ENCODE measurements around the gene STAG1.
"Not testable (repeated sequence)": the region's sequence is repeated elsewhere in the genome, so short reads cannot be mapped to it uniquely, and the experiment has no call there.

Gene STAG1

GRCh38 chr3:136645915-136646314 is 106.3 kb downstream of the STAG1 start:
- DNase-seq (ENCODE audit: low spot score): no peak

GRCh38 chr3:136644212-136644611 is 108.0 kb downstream of the STAG1 start:
- DNase-seq (ENCODE audit: low spot score): no peak

GRCh38 chr3:136643380-136643779 is 108.8 kb downstream of the STAG1 start:
- DNase-seq (ENCODE audit: low spot score): not testable (repeated sequence)

GRCh38 chr3:136642711-136643110 is 109.5 kb downstream of the STAG1 start:
- no peak for DNase-seq (ENCODE audit: low spot score)

GRCh38 chr3:136639069-136639468 is 113.1 kb downstream of the STAG1 start:
- DNase-seq (ENCODE audit: low spot score): no peak

GRCh38 chr3:136637176-136637575 is 115.0 kb downstream of the STAG1 start:
- no peak for DNase-seq (ENCODE audit: low spot score)

DNA sequence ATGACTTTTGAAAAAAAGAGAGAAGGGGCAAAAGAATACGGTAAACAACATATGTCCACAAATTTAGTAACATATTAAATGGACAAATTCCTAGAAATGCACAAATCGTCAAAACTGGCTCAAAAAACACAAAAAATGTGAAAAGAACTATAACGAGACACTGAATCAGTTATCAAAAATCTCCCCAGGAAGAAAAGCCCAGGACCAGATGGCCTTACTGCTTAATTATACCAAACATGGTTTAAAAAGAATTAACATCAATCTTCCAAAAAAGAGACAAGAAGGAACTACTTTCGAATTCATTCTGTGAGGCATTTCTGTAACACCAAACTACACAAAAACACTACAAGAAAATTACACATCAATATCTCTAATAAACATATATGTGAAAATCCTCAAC is 117.4 kb downstream of the STAG1 start:
- DNase-seq (ENCODE audit: low spot score): no peak

GRCh38 chr3:136632625-136633081 is 119.5 kb downstream of the STAG1 start:
- no peak for DNase-seq (ENCODE audit: low spot score)

DNA sequence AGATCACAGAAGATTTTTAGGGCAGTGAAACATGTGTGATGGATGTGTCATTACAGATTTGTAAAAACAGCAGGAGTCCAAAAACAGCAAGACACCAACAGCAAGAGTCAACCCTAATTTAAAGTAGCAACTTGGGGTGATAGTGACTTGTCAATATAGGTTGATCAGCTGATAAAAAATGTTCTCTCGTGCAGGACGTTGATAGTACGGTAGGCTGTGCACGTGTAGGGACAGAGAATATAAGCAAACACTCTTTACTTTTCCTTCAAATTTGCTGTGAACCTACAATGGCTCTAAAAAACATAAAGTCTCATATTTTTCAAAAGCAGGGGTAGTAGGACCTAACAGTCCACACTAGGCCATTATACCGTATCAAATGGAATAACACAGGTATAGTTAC is 120.8 kb downstream of the STAG1 start:
- no peak for DNase-seq (ENCODE audit: low spot score)

DNA sequence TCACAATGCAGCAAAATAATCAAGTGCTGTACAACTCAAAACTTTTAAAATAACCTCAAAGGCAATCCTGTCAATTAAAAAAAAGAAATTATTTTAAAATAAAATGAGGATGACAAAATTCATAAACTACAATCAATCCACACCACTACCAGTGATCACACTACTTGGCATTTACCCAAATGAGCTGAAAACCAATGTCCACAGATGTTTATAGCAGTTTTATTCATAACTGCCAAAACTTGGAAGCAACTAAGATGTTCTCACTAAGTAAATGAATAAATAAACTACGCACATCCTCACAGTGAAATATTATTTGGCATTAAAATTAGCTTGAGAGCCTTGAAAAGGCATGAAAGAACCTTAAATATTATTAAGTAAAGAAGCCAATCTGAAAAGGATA is 121.3 kb downstream of the STAG1 start:
- DNase-seq (ENCODE audit: low spot score): no peak

GRCh38 chr3:136626493-136626892 is 125.7 kb downstream of the STAG1 start:
- DNase-seq (ENCODE audit: low spot score): no peak

GRCh38 chr3:136624894-136625815 is 127.0 kb downstream of the STAG1 start:
- DNase-seq (ENCODE audit: low spot score): no peak

GRCh38 chr3:136624371-136624770 is 127.8 kb downstream of the STAG1 start:
- DNase-seq (ENCODE audit: low spot score): no peak

DNA sequence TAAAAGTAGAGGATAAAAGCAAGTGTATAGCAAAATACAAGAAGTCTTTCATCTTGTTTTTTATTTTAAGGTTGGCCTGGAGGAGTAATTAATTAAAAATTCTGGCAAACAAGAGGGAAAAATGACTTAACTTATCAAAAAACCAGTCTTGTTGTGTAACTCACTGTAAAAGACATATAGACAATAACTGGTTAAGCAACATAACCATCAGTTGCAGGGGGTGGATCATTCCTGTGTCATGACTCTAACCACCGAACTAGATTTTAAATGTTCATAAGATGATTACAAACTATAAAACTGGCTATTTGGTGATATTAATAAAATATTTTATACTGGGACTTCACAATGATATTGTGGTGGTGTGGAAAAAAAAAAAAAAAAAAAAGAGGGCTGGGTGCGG is 130.6 kb downstream of the STAG1 start:
- DNase-seq (ENCODE audit: low spot score): no peak

DNA sequence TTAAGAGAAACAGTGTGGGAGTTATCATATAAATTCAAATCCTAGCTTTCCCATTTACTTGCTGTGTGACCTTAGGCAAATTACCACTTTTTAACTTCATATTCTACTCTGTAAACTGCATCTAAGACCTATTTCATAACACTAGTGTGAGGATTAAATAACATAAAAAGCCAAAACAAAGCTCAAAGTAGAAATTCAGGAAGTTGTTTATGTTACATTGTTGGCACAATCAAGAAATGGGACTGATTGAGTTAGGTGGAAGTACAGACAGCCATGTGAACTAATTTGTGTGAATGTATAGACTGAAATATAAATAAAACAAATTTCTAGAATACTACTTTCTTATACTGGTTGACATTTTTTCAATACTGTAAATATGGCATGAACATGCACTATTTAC is 131.7 kb downstream of the STAG1 start:
- no peak for DNase-seq (ENCODE audit: low spot score)

- DNase-seq (ENCODE audit: low spot score): not testable (repeated sequence)
Observed at GRCh38 chr3:136617969-136618525, 134.1 kb downstream of the STAG1 start.

DNA sequence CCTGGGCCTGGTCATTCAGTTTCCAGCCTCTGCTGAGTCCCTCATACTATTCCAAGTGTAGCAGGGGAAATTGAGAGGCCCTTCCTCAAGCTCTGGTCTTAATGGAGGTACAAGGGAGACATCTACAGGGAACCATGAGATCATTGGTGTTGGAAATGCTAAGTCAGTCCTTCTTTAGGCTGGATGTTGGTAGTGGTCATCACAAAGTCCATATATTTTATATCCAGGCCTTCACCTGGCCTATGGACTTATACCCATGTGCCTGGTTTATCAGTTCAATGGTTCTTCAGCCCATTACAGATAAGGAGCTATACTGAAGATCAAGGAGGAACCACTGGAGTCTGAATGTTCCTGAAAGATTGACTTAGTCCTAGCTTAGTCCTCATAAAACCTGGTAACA is 135.0 kb downstream of the STAG1 start:
- no peak for DNase-seq (ENCODE audit: low spot score)

GRCh38 chr3:136612512-136612911 is 139.7 kb downstream of the STAG1 start:
- DNase-seq (ENCODE audit: low spot score): no peak

- no peak for DNase-seq (ENCODE audit: low spot score)
Observed at GRCh38 chr3:136606990-136607389, 145.2 kb downstream of the STAG1 start.

- not testable (repeated sequence) for DNase-seq (ENCODE audit: low spot score)
Observed at GRCh38 chr3:136606216-136606615, 146.0 kb downstream of the STAG1 start.

DNA sequence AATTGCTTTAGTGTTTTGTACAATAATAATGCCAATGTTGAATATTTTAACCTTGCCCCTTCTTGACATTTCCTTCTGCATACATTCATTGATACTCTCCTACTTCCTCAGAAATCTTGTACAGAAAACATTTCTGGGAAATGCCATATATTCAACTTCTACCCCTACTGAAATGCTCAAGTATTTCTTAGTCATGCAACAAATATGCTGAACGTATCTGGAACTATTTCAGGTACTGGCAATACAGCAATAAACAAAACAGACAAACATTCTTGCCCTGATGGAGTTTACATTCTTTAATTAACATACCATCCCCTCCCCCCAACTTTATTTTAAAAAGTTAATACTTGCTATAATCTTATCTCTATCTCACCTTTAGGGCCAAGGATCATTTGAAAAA is 147.2 kb downstream of the STAG1 start:
- no peak for DNase-seq (ENCODE audit: low spot score)

DNA sequence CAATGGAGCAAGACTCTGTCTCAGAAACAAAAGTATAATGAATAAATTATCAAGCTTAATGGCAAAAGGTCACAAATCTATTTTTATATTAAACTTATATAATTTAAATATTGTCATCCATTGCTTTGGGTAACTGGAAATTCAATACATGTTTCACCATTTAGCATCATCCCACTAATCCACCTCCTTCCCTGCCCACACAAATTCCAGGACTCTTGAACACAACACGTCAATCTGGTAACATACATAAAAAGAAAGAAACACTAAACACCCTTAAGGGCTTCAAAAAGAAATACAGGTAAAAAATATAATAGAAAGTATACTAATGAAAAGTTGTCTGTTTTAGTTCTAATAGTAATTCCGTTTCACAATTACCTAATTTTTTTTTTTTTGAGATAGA is 149.4 kb downstream of the STAG1 start:
- DNase-seq (ENCODE audit: low spot score): no peak

- DNase-seq (ENCODE audit: low spot score): peak; percentile 11
Observed at GRCh38 chr3:136595913-136596697, 156.1 kb downstream of the STAG1 start.
